Mesothelial cell of epicardium (in vitro differentiated cells): Measurements from ENCODE around the gene ERBIN. TPM values are rescaled to one million over a fixed set of nuclear protein-coding genes. Genes with fewer than 3 reads are reported as not detected.
"Not testable (repeated sequence)": the region's sequence is repeated elsewhere in the genome, so short reads cannot be mapped to it uniquely, and the experiment has no call there.

Experiments
- DNase-seq, 2 experiments: peaks; one replicate each; pipeline ENCODE4 v3.0.0; 2021; ENCODE audit warnings: low spot score in 2 of 2; ENCODE audit not compliant: unreplicated experiment in 2 of 2
- H3K27ac Mint-ChIP-seq: 2 replicates; pipeline ENCODE4 v1.8.0; 2021; ENCODE audit warnings: mixed read lengths
- H3K27me3 Mint-ChIP-seq: 2 replicates; pipeline ENCODE4 v1.8.0; 2021; ENCODE audit warnings: low read depth, mixed read lengths
- H3K36me3 Mint-ChIP-seq: 2 replicates; pipeline ENCODE4 v1.8.0; 2021; ENCODE audit warnings: mixed read lengths
- H3K4me1 Mint-ChIP-seq: 2 replicates; pipeline ENCODE4 v1.8.0; 2021; ENCODE audit warnings: mixed read lengths
- H3K4me3 Mint-ChIP-seq: 2 replicates; pipeline ENCODE4 v1.8.0; 2021; ENCODE audit warnings: mild to moderate bottlenecking, moderate library complexity, mixed read lengths
- H3K9me3 Mint-ChIP-seq: 2 replicates; pipeline ENCODE4 v1.8.0; 2021; ENCODE audit warnings: mixed read lengths
- total RNA-seq: library from RNA; stranded (reverse); gene quantifications from 3 replicates; pipeline ENCODE4 v1.2.1, GENCODE V29; 2021
- TF ChIP-seq, protein P1 (sequence below): fragments of 200-600 bp; sonication (generic); IDR thresholded peaks from one replicate; pipeline ENCODE4 v1.5.0; 2021; ENCODE audit warnings: antibody characterized with exemption; ENCODE audit not compliant: unreplicated experiment

ERBIN gene
- total RNA-seq, 1 donor from 2014 or later: 81.8 TPM

DNA sequence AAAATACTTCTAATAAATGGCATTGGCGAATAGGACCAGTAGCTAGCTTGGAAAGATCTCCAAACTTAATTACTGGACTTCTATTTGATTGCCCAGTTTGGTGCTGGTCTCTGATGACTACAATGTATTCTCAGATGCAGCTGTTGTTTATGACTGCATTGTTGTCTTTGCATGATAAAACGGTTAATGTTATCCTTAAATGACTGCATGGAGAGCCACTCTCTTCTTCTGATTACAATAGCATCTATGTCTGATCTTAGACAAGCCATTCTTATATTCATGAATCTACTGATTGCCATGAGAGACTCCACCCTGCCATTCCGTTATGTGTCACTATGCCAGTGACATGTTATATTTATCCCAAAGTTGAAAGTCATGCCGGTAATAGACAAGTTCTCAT is 42.9 kb upstream of the ERBIN start:
- peaks cover 20% of the 10 kb centered on the region for H3K27me3 Mint-ChIP-seq

DNA sequence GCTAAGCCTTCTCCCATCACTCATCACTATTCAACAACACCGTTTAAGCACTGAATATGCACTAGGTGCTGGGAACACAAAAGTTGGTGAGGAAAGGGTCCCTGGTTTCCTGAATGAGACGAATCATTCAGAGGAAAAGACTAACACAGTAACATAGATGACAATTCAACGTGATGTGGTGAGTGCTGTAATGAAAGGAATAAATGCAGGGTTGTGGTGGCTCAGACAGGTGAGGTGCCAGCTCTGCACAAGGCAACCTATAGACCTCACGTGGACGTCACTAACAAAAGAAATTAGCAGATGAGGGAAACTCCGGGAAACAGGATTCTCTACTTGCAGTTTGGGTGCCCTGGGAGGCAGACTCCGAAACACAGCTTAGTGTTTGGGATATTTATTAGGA is 40.0 kb upstream of the ERBIN start:
- Mint-ChIP-seq H3K4me1 (no peaks in the 10 kb centered on the region), H3K27ac (no peak overlapping the region), H3K27me3 (peaks cover 20% of the 10 kb centered on the region), H3K36me3 (no peaks in the 10 kb centered on the region), H3K9me3 (peaks cover 4% of the 10 kb centered on the region), H3K4me3 (no peak overlapping the region)
- DNase-seq: no peak
- TF ChIP-seq, protein P1, sequence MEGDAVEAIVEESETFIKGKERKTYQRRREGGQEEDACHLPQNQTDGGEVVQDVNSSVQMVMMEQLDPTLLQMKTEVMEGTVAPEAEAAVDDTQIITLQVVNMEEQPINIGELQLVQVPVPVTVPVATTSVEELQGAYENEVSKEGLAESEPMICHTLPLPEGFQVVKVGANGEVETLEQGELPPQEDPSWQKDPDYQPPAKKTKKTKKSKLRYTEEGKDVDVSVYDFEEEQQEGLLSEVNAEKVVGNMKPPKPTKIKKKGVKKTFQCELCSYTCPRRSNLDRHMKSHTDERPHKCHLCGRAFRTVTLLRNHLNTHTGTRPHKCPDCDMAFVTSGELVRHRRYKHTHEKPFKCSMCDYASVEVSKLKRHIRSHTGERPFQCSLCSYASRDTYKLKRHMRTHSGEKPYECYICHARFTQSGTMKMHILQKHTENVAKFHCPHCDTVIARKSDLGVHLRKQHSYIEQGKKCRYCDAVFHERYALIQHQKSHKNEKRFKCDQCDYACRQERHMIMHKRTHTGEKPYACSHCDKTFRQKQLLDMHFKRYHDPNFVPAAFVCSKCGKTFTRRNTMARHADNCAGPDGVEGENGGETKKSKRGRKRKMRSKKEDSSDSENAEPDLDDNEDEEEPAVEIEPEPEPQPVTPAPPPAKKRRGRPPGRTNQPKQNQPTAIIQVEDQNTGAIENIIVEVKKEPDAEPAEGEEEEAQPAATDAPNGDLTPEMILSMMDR: no peak

More for the DNA sequence above, 42.9 kb upstream of the ERBIN start:
- Mint-ChIP-seq H3K36me3 (peaks cover 1% of the 10 kb centered on the region), H3K27ac (no peak overlapping the region), H3K9me3 (peaks cover 6% of the 10 kb centered on the region), H3K4me1 (peaks cover 4% of the 10 kb centered on the region), H3K4me3 (no peak overlapping the region)
- no peak for DNase-seq
- TF ChIP-seq, protein P1: no peak

DNA sequence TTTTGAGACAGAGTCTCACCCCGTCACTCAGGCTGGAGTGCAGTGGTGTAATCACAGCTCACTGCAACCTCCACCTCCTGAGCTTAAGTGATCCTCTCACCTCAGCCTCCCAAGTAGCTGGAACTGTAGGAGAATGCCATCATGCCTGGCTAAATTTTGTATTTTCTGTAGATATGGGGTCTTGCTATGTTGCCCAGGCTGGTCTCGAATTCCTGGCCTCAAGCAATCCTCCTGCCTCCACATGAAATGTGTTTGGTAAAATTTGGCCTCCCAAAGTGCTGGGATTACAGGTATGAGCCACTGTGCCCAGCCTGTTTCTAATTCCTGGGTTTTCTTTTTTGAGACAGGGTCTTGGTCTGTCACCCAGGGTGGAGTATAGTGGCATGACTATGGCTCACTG is 34.4 kb upstream of the ERBIN start:
- not testable (repeated sequence) for H3K27ac Mint-ChIP-seq, H3K4me3 Mint-ChIP-seq, H3K36me3 Mint-ChIP-seq, H3K4me1 Mint-ChIP-seq, DNase-seq, H3K27me3 Mint-ChIP-seq, H3K9me3 Mint-ChIP-seq

DNA sequence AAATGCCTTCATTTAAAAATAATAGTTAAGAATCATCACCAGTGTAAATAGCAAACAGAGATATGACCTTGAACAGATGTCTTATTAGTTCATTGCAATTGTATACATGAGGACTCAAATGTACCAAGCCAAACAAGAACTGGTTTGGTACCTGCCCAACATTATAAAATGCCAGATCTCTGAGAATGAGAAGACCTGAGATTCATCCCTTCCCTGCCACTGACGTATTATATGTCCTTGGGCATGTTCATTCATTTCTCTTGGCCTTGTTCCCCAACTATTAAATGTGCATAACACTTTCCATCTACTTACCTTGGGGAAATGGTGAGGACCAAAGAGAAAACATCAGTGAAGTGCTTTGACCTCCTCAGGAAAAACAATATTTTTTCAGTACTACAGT is 33.6 kb upstream of the ERBIN start:
- Mint-ChIP-seq H3K36me3 (no peaks in the 10 kb centered on the region), H3K9me3 (no peaks in the 10 kb centered on the region), H3K27ac (no peak overlapping the region), H3K27me3 (peaks cover 4% of the 10 kb centered on the region), H3K4me3 (no peak overlapping the region), H3K4me1 (peaks cover 4% of the 10 kb centered on the region)
- DNase-seq: no peak
- TF ChIP-seq, protein P1: no peak

DNA sequence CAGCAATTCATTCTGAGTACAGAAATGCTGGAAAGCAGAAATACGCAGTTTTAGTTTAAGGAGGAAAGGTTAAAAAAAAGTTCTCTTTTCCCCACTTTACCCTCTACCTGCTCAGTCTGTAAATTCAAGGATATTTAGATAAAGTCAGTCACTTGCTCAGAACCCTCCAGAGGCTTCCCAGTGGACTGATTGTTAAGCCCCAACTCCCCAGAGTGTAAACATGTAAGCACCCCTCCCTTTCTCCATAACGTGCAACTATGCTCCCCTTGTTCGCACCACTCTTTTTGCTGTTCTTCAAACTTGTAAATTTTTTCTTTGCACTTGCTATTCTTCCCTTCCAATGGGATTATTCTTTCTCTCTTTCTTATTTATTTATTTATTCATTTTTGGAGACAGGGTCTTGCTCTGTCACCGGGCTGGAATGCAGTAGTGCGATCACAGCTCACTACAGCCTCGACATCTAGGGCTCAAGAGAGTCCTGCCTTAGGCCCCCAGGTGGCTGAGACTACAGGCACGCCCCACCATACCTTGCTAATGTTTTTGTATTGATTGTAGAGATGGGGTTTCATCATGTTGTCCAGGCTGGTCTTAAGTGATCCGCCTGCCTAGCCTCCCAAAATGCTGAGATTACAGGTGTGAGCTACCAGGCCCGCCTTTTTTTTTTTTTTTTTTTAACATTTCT is 32.5 kb upstream of the ERBIN start:
- TF ChIP-seq, protein P1: no peak
- Mint-ChIP-seq H3K27me3 (peaks cover 2% of the 10 kb centered on the region), H3K27ac (no peak overlapping the region), H3K4me3 (no peak overlapping the region), H3K4me1 (peaks cover 4% of the 10 kb centered on the region), H3K9me3 (no peaks in the 10 kb centered on the region), H3K36me3 (no peaks in the 10 kb centered on the region)
- DNase-seq: no peak

DNA sequence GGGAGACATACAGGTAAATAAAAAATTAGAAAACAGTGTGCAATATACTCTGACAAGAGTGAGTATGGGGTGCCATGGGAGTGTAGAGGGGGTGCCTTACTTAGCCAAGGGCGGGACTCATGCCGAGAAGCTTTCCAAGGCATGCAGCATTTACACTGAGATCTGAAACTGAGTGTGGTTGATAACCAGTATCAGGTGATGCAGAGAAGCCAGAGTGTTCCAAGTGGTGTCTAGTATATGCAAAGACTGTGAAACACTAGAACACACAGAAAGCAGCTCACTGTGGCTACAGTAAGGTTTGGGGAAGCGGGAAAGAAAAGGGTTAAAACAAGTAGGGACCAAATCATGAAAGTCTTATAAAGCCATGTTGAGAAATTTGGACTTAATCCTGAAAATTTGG is 30.5 kb upstream of the ERBIN start:
- Mint-ChIP-seq H3K4me1 (peaks cover 4% of the 10 kb centered on the region), H3K9me3 (no peaks in the 10 kb centered on the region), H3K4me3 (no peak overlapping the region), H3K36me3 (no peaks in the 10 kb centered on the region), H3K27ac (no peak overlapping the region), H3K27me3 (peaks cover 2% of the 10 kb centered on the region)
- TF ChIP-seq, protein P1: no peak
- no peak for DNase-seq
